Activated CD4-positive, alpha-beta T cell treated with anti-CD3 and anti-CD28 coated beads for 4 hours (primary cell): ENCODE results near the gene OR2L5.

Experiments used
- DNase-seq, 2 donors: peaks; one replicate each; pipeline ENCODE4 v3.0.0-alpha.2; 2020

Gene OR2L5, protein sequence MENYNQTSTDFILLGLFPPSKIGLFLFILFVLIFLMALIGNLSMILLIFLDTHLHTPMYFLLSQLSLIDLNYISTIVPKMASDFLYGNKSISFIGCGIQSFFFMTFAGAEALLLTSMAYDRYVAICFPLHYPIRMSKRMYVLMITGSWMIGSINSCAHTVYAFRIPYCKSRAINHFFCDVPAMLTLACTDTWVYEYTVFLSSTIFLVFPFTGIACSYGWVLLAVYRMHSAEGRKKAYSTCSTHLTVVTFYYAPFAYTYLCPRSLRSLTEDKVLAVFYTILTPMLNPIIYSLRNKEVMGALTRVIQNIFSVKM

DNA sequence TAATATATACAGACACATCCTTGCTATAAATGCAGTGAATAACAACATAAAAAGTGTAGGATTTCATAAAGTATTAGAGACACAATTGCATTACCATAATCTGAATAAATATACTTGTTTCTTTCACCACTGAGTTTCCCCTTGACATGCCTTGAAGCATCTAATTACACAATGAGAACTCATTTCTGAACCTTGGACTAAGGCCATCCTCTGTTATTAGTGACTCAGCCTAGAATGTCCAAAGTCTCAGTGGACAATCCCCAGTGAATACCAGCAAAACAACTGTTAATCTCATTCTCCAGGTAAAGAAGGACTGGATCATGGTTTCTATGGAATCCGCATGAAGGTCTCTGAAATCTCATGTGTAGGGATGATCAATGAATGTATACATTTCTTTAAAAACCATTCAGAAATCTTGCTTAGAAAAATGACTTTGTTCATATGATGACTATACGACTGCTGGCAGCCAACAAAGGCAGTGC is at the start of gene OR2L5:
Gene OR2L5 (plus strand): TSS at position 432 of the 482 bp plus-strand sequence. CDS start 8,288 bp downstream, outside the sequence.
- DNase-seq: no peak

DNA sequence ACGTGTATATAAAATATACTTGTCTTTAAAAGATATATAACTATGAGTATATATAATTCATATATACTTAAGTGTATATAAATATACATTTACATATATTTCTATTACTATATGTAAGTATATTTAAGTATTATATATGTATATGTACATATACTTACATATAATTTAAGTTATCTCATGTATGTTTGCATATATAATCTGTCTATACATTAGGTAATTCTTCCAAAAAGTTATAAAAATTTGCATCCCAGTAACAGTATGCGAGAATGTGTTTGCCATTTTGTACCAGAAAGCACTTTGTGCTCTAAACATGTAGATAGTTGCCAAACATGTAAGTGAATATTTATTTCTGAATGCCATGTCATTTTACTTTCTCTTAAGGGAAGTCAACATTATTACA is 48.5 kb upstream of the OR2L5 start, which contains the start of gene OR2AK2:
Gene OR2AK2 (plus strand): TSS at position 301 of the 400 bp plus-strand sequence. CDS start 144 bp downstream, outside the sequence.
- no peak for DNase-seq

DNA sequence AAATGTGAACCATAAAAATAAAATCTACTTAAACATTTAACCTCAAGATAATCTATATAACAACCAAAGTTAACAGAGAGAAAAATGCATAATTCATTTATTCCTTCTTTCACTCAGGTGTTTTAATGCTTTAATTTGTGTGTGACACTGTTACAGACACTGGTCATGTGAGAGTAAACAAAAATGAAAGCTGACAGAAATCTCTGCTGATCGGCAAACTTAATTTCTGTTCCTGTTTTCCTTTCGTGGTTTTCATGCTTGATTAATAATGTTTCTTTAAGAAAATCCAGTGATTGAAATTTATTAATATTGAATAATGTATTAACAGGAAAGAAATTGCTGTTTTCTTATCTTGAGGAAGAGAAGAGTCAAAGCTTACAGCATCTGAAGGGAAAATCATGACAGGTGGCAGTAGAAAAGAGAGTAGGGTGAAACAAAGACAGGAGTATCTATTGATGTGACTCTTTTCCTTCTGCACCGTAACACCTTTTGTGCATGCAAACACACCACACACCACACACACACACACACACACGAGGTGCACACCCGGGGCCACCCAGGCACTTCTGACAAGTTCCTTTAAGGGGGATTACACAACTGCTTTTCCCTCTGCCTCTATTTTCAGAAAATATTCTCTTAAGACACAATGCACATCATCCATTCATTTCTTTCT is 46.8 kb upstream of the OR2L5 start:
- no peak for DNase-seq

DNA sequence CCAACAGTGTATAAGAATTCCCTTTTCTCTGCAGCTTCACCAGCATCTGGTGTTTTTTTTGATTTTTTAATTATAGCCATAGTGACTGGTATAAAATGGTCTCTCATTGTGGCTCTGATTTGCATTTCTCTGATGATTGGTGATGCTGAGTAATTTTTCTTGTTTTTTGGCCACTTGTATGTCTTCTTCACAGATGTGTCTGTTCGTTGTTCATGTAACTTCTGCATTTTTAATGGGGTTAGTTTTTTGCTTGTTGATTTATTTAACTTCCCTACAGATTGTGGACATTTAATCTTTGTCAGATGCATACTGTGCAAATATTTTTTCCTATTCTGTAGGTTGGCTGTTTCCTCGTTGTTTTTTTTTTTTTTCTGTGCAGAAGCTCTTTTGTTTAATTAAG is 20.5 kb upstream of the OR2L5 start:
- DNase-seq: no peak

DNA sequence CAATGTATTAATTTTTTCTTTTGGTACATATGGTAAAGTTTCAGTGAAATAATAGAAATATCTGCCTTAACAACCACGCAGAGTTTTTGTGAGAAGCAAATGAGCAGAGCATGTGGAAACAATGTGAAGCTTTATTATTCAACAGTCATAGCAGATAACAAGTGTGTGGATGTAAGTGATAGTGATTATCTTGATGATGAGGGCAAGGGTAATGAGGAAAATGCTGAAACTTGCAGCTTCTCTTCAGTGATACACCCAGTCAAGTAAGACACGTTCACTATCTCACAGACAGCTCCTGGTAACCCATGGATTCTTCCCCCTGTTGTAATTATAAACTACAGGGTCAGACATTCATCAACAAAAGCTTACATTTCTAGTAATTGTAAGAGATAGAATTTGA is 14.6 kb upstream of the OR2L5 start:
- no peak for DNase-seq

DNA sequence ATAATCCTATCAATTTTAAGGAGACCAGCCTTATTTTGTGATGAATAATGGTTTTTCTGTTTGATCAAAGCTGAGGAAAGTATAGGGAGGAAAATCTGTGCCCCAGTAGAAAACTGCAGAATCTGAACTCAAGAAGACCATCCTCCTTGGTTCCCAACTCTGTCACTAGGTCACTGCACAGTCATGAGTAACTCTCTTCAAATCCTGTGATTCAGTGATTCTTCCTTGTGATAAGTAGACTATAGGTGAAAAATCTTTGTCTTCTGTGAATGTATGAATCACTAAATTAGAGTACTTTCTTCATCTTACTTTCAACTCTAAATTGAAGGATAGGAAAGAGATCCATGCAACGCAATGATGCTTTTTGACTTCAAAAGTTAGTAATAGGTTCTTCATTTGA is 13.3 kb upstream of the OR2L5 start:
- no peak for DNase-seq

DNA sequence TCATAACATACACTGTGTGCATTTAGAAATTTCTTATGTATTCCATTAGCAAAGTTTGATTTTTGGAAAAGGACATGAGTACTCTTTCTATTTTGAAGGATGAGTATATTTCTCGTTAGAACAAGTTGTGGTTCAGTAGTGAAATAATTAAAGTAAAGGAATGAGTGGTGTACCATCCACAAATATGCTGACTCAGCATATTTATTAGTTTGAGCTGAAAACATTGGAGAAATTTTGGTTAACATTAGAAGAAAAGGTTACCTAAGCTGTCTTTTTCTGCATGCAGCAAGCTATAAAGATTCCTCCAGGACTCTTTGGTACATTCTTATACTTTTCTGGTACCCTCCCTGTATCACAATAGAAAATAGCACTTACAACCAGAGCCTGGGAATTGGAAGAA is 5.7 kb upstream of the OR2L5 start:
- DNase-seq: no peak

DNA sequence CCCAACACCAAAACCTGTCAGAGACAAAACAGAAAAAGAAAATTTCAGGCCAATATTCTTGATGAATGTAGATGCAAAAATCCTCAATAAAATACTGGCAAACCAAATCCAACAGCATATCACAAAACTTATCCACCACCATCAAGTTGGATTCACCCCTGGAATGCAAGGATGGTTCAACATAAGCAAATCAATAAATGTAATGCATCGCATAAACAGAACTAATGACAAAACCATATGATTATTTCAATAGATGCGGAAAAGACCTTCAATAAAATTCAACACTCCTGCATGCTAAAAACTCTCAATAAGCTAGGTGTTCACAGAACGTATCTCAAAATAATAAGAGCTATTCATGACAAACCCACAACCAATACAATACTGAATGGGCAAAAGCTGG is 3.8 kb upstream of the OR2L5 start:
- DNase-seq: no peak

DNA sequence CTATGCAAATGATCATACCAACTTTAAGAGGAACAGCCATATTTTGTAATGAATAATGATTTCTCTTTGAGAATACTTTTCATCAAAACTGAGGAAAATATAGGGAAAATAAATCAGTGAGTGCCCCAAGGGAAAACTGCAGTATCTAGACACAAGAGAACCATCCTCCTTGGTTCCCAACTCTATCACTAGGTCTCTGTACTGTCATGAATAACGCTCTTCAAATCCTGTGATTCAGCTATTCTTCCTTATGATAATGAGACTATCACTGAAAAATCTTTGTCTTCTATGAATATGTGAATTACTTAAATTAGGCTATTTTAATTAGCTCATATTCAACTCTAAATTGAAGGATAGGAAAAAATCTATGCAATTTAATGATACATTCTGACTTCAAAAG is 2.3 kb downstream of the OR2L5 start:
- DNase-seq: no peak

DNA sequence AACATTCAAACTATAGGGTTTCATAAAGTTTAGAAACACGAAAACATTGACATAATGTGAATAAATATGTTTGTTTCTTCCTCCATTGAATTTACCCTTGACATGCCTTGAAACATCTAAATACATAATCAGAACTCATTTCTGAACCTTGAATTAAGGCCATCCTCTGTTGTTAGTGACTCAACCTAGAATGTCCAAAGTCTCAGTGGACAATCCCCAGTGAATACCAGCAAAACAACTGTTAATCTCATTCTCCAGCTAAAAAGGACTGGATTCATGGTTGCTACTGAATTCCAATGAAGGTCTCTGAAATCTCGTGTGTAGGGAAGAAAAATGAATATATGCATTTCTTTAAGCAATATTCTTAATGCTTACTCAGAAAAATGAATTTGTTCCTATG is 16.3 kb downstream of the OR2L5 start, which contains the start of gene OR2L2:
Gene OR2L2 (plus strand): TSS at position 301 of the 400 bp plus-strand sequence. CDS start 8,198 bp downstream, outside the sequence.
- DNase-seq: no peak

DNA sequence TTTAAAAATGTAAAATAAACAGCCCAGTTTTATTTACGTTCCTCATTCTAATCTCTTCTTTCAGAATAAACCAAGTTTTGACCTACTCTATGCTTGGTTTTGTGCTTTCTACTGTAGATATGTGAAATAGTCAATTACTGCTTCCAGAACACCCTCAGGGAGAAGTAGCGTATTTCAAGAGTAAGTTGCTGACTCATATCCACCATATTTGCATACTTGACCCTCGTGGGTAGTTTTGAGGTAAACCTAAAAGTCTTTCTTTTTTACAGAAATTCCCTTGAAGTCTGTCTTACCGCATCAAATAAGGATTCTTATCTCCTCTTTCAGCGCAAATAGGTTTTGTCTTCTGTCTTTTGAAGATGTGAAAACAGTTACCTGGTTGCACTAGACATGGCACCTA is 31.7 kb downstream of the OR2L5 start:
- DNase-seq: no peak

DNA sequence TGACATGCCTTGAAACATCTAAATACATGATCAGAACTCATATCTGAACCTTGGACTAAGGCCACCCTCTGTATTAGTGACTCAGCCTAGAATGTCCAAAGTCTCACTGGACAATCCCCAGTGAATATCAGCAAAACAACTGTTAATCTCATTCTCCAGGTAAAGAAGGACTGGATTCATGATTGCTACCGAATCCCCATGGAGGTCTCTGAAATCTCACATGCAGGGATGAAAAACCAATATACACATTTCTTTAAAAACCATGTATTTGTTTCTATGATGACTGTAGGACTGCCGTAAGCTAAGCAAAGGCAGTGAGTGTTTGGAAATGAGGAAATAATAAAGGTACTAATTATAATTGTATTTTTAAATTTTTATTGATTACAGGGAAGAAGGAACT is 33.1 kb downstream of the OR2L5 start, which contains the start of gene OR2L3:
Gene OR2L3 (plus strand): TSS at position 301 of the 400 bp plus-strand sequence. CDS start 13,846 bp downstream, outside the sequence.
- DNase-seq: no peak

DNA sequence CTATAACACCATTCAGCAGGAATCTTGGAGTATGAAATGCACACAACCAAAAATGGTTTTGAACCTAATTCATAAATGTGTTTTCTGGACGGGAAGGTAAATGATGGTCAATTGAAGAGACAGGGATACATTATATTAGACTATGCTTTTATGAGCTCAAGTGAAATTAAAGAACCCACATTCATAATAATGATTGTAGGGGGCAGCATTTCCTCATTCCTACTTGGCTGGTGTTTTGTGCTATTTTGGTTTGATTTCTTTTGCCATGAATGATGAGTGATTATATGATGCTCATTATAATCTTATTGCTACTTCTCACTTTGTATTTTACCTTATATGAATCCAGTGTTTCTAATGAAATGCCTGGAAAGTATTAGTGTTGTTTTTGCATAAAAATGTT is 33.5 kb downstream of the OR2L5 start:
- no peak for DNase-seq

DNA sequence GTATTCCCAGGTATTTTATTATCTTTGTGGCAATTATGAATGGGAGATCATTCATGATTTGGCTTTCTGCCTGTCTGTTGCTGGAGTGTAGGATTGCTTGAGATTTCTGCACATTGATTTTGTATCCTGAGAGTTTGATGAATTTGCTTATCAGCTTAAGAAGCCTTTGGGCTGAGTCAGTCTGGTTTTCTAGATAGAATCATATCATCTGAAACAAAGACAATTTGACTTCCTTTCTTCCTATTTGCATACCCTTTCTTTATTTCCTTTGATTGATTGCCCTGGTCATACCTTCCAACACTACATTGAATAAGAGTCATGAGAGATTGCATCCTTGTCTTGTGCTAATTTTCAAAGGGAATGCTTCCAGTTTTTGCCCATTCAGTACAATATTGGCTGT is 41.2 kb downstream of the OR2L5 start:
- DNase-seq: no peak

DNA sequence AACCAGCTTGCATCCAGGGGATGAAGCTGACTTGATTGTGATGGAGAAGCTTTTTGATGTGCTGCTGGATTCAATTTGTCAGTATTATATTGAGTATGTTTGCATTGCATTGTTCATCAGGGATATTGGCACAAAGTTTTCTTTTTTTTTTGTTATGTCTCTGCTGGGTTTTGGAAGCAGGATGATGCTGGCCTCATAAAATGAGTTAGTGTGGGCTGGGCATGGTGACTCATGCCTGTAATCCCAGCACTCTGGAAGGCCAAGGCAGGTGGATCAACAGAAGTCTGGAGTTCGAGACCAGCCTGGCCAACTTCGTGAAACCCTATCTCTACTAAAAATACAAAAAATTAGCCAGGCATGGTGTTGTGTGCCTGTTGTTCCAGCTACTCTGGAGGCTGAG is 41.8 kb downstream of the OR2L5 start:
- no peak for DNase-seq

DNA sequence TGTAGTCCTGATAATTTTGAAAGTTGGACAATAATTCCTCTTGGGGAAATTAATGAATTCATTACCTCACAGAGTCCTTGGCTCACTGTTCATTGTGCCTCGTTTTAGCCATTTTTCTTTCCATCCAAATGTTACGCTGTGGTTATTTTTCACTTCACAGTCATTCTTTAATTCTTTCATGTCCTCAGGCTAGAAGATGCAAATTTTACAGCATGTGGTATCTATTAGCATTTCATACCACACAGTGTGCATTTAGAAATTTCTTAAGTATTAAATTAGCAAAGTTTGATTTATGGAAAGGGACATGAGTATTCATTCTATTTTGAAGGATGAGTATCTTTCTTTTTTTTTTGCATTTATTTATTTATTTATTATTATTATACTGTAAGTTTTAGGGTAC is 51.6 kb downstream of the OR2L5 start:
- DNase-seq: no peak

DNA sequence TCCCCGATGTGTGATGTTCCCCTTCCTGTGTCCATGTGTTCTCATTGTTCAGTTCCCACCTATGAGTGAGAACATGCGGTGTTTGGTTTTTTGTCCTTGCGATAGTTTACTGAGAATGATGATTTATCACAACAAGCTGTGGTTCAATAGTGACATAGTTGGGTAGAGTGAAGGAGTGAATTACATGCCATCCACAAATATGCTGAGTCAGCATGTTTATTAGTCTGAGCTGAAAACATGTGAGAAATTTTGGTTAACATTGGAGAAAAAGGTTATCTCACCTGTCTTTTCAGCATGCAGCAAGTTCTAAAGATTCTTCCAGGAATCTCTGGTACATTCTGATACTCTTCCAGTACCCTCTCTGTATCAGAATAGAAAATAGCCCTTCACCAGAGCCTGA is 52.1 kb downstream of the OR2L5 start:
- no peak for DNase-seq
